HL-60 (cell line): Measurements from ENCODE around the gene UBL3.

Experiments used
- DNase-seq, 2 experiments: peaks; one replicate each; pipeline ENCODE4 v3.0.0-alpha.2; 2010 to 2020; ENCODE audit warnings: low read depth in 1 of 2, low spot score in 1 of 2
- H3K27ac ChIP-seq: fragments of 250-450 bp; sonication (Bioruptor Pico); replicated peaks from 2 replicates; pipeline ENCODE4 v1.5.1; 2020; ENCODE audit warnings: mild to moderate bottlenecking, moderate library complexity
- H3K27me3 ChIP-seq: fragments of 250-450 bp; sonication (Bioruptor Pico); 2 replicates; pipeline ENCODE4 v1.5.1; 2021; ENCODE audit warnings: mild to moderate bottlenecking, moderate library complexity; ENCODE audit not compliant: insufficient read depth, poor library complexity, severe bottlenecking
- H3K4me3 ChIP-seq: replicated peaks from 2 replicates; pipeline ENCODE4 v1.5.1; 2011; ENCODE audit warnings: mild to moderate bottlenecking, control low read depth, low read length; ENCODE audit not compliant: insufficient read depth
- GABPA ChIP-seq: IDR thresholded peaks from 2 replicates; pipeline ENCODE4 v1.6.1; 2012; ENCODE audit warnings: low read depth
- POLR2AphosphoS5 ChIP-seq: IDR thresholded peaks from 2 replicates; pipeline ENCODE4 v1.6.1; 2012; ENCODE audit warnings: low read depth
- SPI1 ChIP-seq: IDR thresholded peaks from 2 replicates; pipeline ENCODE4 v1.6.1; 2012; ENCODE audit warnings: low read depth, mild to moderate bottlenecking, borderline replicate concordance
- TF ChIP-seq, protein P1 (sequence below): IDR thresholded peaks from 2 replicates; pipeline ENCODE4 v1.6.1; 2012; ENCODE audit warnings: low read depth; ENCODE audit not compliant: insufficient replicate concordance
- TF ChIP-seq, protein P2 (sequence below): IDR thresholded peaks from one replicate; pipeline ENCODE4 v1.5.1; 2011; ENCODE audit warnings: low read length, control low read depth, inconsistent platforms; ENCODE audit not compliant: insufficient read depth

Gene UBL3

DNA sequence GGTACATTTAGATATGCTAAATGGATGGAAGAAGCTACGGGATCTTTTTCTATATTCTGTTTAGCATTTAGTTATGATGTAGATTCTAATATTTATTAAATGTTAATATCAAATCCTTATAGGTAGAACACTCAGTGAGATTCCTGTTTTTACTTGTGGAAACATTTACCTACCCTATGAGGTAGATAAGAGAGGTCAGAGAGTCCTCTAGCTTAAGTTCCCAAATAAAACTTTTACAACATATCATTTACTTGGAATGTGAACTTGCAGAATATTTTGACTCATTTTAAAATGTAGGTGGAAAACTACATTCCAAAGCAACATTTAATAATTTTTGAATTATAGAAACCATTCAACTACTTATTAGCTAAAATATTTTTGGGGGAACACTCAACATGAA lies 63.7 kb downstream of the UBL3 start:
- H3K27me3 ChIP-seq: no peaks in the 10 kb centered on the region
- H3K4me3 ChIP-seq: no peak overlapping the region
- H3K27ac ChIP-seq: no peak overlapping the region
- TF ChIP-seq GABPA (no peak), SPI1 (no peak), POLR2AphosphoS5 (no peak)
- TF ChIP-seq, protein P1, sequence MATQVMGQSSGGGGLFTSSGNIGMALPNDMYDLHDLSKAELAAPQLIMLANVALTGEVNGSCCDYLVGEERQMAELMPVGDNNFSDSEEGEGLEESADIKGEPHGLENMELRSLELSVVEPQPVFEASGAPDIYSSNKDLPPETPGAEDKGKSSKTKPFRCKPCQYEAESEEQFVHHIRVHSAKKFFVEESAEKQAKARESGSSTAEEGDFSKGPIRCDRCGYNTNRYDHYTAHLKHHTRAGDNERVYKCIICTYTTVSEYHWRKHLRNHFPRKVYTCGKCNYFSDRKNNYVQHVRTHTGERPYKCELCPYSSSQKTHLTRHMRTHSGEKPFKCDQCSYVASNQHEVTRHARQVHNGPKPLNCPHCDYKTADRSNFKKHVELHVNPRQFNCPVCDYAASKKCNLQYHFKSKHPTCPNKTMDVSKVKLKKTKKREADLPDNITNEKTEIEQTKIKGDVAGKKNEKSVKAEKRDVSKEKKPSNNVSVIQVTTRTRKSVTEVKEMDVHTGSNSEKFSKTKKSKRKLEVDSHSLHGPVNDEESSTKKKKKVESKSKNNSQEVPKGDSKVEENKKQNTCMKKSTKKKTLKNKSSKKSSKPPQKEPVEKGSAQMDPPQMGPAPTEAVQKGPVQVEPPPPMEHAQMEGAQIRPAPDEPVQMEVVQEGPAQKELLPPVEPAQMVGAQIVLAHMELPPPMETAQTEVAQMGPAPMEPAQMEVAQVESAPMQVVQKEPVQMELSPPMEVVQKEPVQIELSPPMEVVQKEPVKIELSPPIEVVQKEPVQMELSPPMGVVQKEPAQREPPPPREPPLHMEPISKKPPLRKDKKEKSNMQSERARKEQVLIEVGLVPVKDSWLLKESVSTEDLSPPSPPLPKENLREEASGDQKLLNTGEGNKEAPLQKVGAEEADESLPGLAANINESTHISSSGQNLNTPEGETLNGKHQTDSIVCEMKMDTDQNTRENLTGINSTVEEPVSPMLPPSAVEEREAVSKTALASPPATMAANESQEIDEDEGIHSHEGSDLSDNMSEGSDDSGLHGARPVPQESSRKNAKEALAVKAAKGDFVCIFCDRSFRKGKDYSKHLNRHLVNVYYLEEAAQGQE: no peak
- TF ChIP-seq, protein P2, sequence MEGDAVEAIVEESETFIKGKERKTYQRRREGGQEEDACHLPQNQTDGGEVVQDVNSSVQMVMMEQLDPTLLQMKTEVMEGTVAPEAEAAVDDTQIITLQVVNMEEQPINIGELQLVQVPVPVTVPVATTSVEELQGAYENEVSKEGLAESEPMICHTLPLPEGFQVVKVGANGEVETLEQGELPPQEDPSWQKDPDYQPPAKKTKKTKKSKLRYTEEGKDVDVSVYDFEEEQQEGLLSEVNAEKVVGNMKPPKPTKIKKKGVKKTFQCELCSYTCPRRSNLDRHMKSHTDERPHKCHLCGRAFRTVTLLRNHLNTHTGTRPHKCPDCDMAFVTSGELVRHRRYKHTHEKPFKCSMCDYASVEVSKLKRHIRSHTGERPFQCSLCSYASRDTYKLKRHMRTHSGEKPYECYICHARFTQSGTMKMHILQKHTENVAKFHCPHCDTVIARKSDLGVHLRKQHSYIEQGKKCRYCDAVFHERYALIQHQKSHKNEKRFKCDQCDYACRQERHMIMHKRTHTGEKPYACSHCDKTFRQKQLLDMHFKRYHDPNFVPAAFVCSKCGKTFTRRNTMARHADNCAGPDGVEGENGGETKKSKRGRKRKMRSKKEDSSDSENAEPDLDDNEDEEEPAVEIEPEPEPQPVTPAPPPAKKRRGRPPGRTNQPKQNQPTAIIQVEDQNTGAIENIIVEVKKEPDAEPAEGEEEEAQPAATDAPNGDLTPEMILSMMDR: no peak
- DNase-seq: no peak

DNA sequence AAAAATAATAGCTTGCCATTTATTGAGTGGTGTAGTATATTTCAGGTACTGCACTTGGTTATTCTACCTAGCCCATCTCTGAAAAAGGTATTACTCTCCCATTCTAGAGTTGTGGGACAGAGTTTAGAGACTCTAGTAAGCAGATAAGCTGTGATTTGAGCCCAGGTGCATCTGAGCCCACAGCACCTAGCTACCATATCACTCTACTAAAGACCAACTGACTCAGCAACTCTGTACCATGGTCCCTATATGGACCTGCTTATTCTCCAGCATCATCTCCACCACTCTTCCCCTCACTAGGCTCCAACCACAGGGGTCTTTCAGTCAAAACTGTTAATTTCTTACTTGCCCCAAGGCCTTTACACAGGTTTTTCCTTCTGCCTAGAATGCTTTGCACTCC lies 64.4 kb downstream of the UBL3 start:
- H3K27me3 ChIP-seq: no peaks in the 10 kb centered on the region
- DNase-seq: no peak
- TF ChIP-seq GABPA (no peak), POLR2AphosphoS5 (no peak), SPI1 (no peak)
- TF ChIP-seq, protein P1: no peak
- TF ChIP-seq, protein P2: no peak
- no peak overlapping the region for H3K4me3 ChIP-seq
- H3K27ac ChIP-seq: no peak overlapping the region

DNA sequence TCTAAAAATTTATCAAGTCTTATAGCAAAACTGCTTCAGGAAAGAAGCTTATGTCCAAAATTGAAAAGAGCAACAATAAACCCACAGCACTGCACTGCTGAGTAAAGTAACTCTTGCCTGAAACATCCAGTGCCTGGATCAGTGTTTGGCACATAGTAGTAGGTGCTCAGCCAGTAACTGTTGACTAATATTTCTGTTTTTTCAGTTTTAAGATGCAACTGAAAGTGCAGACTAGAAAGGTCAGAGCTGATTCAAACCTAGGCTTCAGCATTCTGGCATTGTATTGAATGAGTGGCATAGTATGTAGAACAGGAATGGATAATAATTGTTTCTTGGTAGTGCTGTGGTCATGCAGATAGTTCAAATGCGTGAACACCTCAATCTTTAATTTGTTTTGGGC lies 67.6 kb downstream of the UBL3 start:
- H3K4me3 ChIP-seq: no peak overlapping the region
- H3K27me3 ChIP-seq: no peaks in the 10 kb centered on the region
- H3K27ac ChIP-seq: no peak overlapping the region
- TF ChIP-seq, protein P1: no peak
- TF ChIP-seq POLR2AphosphoS5 (no peak), SPI1 (no peak), GABPA (no peak)
- TF ChIP-seq, protein P2: no peak
- no peak for DNase-seq
